RCC 7860 (cell line): ENCODE results near the gene SLC16A13.
"Not testable (repeated sequence)": the region's sequence is repeated elsewhere in the genome, so short reads cannot be mapped to it uniquely, and the experiment has no call there.

Experiments used
- DNase-seq: peaks from one replicate; pipeline ENCODE4 v3.0.0-alpha.2; 2015; ENCODE audit warnings: low spot score
- FAIRE-seq: peaks from 2 replicates; lab custom pipeline; 2012; peaks lifted over from hg19 to GRCh38; lab: Jason Lieb, UNC

SLC16A13 gene

DNA sequence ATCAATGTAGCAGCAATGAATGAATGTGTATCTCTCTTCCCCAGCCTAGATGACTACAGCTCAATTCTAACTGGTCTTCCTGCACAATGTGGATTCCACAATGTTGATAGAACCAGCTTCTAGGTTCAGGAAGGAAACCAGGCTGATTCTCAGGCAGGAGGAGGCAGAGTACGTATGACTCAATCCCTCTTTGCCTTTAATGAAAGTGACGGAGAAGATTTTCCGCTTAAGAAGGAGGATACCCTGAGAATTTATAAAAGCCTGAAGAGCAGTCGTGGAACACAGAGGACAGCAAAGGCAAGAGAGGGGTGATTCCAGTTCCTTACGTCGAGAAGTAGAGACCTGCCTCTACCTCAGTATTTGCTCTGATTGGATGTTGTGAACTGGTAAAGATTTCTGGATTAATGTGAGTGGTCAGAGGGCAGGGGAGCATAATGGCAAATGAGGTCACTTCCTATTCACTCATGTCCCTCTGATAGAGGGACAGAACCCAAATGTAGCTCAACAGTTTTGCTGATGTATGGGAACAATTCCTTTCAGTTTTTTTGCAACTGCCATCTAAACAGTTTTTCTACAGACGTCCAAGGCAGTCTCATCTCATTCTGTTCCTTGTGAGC is 23.1 kb downstream of the SLC16A13 start:
- DNase-seq (no peak), FAIRE-seq (no peak)

DNA sequence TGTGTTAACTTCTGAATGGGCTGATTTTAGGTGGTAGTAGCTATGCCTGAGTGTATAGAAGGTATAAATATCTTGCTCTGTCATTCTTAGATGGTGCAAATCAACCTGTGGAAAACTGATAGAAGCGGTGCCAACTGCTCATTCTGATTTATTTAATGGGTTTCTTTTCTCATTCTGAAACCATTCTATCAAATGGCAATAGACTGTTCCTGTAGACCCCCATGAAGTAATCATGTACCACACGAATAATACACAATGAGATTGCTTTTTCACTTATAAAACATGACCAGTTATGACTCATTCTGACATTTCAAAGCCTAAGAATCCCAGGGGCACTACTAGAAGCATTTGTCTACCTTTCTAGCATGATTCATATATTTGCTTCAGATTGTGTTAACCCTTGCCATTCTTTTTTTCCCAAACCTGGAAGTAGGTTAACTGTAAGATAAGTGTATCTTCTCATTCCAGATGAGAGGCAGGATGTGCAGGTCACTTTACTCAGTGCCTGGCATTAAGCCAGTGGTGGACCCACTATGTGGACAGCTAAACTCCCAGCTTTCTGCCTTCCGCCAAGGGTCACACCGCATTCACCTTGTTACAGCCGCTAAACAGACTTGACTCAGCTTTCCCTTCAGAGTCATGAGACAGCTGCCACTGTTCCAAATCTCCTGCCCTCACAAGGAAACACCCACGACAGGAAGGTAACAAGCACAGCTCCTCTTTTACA is 24.5 kb downstream of the SLC16A13 start:
- FAIRE-seq: peak; percentile 97
- DNase-seq: peak; percentile 98

DNA sequence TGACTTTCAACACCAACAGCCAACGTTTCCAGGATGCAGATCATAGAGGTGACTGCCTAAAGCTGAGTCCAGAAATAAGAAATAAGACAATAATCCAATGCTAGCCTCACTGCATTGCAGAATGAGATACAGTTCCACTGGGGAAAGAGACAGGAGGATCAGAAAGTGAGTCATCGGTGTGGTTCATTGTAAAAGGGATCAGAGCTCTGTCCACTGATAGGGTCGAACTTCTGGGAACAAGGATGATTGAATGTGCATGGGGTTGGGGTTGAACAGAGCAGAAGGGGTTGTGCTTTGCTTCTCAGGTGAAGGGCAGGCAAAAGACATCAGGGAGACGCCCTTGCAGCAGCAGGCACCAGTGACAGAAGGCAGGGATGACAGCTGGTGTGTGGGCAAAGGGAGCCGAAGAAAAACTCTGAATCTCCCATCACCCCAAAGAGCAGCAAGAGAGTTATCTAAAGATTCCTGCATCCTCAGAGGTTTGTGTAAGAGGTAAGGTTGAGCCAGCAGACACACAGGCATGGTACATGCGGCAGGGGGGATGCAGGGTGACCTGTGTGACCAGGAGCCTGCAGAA is 27.8 kb downstream of the SLC16A13 start:
- DNase-seq (no peak), FAIRE-seq (no peak)

DNA sequence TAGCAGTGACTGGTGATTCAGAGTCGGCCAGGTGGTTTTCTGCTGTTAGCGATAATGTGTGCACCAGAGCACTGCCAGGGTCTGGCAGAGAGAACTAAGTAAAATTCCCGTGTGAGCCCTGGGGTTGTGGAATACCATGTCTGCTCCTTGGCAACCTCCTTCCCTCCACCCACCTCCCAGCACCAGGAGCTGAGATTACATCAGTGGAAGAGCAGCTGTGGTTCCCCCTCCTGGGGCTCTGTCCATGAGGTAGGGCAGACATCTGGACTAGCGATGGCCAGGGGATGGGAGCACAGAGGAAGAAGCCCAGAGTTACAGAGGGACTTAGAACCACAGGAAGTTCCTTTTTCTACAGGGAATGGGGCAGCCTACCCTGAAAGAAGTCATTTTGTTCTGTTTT is 28.4 kb downstream of the SLC16A13 start:
- no peak for FAIRE-seq
- DNase-seq: no peak

DNA sequence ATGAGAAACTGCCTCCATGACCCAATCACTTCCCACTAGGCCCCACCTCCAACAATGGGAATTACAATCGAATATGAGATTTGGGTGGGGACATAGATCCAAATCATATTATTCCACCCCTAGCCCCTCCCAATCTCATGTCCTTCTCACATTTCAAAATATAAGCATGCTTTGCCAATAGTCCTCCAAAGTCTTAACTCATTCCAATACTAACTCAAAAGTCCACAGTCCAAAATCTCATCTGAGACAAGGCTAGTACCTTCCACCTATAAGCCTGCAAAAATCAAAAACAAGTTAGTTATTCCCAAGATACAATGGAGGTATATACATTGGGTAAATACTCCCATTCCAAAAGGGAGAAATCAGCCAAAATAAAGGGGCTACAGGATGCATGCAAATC is 31.4 kb downstream of the SLC16A13 start:
- FAIRE-seq: no peak
- DNase-seq: no peak

GRCh38 chr17:7068268-7068667 is 32.5 kb downstream of the SLC16A13 start:
- FAIRE-seq: no peak
- no peak for DNase-seq

GRCh38 chr17:7070712-7071111 is 34.9 kb downstream of the SLC16A13 start:
- no peak for FAIRE-seq
- no peak for DNase-seq

DNA sequence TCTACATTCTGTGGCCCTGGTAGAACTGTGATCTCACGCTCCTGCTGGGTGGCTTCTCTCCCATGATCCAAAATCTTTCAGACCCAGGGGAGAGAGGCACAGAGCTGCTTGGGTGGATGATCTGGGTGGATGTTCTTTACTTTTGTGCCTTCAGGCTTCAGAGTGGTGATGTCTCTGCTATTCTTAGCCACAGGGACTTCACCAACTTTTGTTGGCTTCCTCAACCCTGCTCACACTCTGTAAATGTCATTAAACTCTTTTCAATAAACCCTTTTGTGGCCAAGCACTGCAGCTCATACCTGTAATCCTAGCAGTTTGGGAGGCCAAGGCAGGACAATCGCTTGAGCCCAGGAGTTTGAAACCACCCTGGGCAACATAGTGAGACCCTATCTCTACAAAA is 36.6 kb downstream of the SLC16A13 start:
- FAIRE-seq (no peak), DNase-seq (no peak)

- no peak for FAIRE-seq
- no peak for DNase-seq
These were observed 39.1 kb downstream of the SLC16A13 start for GRCh38 chr17:7074931-7075330.

GRCh38 chr17:7077911-7078546 is 42.2 kb downstream of the SLC16A13 start:
- no peak for FAIRE-seq
- DNase-seq: no peak

GRCh38 chr17:7078711-7079110 is 42.9 kb downstream of the SLC16A13 start:
- FAIRE-seq (no peak), DNase-seq (no peak)

- FAIRE-seq: no peak
- no peak for DNase-seq
These were observed 44.0 kb downstream of the SLC16A13 start, which contains the start of gene CLEC10A for GRCh38 chr17:7079581-7080455. Gene CLEC10A, minus strand, starts transcription at chr17:7080251. Its CDS starts 1,439 bp downstream, at chr17:7078812.

DNA sequence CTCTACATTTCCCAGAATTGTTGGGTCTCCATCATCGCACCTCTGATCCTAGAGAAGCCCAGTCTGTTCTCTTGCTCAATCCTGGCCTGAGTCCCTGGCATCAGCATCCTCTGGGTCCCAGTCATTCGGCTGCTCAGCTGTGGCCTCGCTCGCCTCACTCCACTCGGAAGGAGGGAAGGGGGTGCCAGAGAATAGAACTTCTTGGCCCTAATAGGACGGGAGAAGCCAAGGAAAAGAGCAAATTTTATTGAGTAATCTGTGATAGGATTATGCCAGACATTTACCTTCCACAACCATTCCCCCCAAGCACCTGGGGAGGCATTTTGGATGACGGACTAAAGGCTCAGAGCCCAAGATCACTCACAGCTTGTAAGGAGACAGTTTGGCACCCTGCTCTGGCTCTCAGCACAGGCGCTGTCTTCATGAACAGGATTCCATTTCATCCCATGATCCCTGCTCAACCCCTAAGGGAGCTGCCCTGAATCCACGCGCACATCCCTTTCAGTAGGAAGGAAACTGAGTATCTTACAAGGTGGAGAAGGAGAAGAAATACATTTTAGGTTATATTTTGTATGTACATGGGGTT is 44.7 kb downstream of the SLC16A13 start:
- DNase-seq (no peak), FAIRE-seq (no peak)

DNA sequence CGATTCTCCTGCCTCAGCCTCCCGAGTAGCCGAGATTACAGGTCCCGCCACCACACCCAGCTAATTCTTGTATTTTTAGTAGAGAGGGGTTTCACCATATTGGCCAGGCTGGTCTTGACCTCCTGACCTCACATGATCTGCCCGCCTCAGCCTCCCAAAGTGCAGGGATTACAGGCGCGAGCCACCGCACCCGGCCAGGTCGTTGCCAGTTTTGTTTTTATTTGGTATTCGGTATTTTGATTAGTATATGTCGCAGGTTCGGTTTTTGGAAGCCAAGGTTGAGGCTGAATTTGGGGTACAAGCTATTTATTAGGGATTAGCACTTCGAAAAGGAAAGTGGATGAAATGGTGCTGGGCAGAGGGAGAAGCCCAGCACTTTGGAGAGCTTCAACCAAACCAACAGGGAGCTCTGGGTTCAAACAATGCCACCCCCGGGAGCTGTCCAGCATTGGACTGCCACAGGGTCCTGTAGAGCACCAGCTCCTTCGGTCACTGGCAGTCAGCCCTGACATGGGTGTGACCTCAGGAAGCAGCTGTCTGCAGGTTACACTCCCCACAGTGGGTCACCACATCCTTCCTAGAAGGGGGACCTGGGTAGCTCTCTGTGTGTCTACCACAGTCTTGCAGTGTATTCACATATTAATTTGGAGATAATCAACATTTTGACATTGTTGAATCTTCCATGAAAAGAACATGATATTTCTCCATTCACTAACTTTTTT is 45.7 kb downstream of the SLC16A13 start:
- DNase-seq (no peak), FAIRE-seq (no peak)

- FAIRE-seq: no peak
- no peak for DNase-seq
These were observed 47.8 kb downstream of the SLC16A13 start for GRCh38 chr17:7083592-7083991.

GRCh38 chr17:7084088-7084487 is 48.3 kb downstream of the SLC16A13 start:
- no peak for DNase-seq
- no peak for FAIRE-seq

DNA sequence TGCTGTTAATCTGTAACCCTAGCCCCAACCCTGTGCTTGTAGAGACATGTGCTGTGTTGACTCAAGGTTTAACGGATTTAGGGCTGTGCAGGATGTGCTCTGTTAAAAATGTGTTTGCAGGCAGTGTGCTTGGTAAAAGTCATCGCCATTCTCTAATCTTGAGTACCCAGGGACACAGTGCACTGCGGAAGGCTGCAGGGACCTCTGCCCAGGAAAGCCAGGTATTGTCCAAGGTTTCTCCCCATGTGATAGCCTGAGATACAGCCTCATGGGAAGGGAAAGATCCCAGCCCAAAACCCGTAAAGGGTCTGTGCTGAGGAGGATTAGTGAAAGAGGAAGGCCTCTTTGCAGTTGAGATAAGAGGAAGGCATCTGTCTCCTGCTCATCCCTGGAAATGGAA is 52.6 kb downstream of the SLC16A13 start:
- not testable (repeated sequence) for DNase-seq, FAIRE-seq

DNA sequence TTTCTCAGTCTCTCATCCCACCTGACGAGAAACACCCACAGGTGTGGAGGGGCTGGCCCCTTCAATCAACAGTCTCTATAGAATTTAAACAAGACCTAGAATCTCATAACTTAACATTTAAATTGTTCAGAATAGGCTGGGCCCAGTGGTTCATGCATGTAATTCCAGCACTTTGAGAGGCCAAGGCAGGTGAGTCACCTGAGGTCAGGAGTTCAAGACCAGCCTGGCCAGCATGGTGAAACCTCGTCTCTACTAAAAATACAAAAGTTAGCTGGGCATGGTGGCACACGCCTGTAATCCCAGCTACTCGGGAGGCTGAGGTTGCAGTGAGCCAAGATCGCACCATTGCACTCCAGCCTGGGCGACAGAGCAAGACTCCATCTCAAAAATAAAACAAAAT is 53.8 kb downstream of the SLC16A13 start:
- not testable (repeated sequence) for FAIRE-seq, DNase-seq
